ENCODE results near the gene ZNF14. TPM values are rescaled to one million over a fixed set of nuclear protein-coding genes. Genes with fewer than 3 reads are reported as not detected.
A peak's percentile ranks its signal among the peaks of the same experiment; 100 is the strongest.

The ZNF14 gene
- total and polyA plus RNA-seq, 12 donors: 1.8 to 6.6 (median 3.8) TPM

- Histone ChIP-seq H3K4me1 (peaks cover 5 to 28% (median 20%) of the 10 kb centered on the region in 9 donors), H3K27ac (peak overlapping the region in 1 of 10 donors; percentile 93), H3K36me3 (peaks cover 0 to 46% (median 19%) of the 10 kb centered on the region in 9 donors), H3K4me3 (no peak overlapping the region), H3K27me3 (no peaks in the 10 kb centered on the region), H3K9me3 (no peaks in the 10 kb centered on the region)
- no peak for TF ChIP-seq CTCF (IDR thresholded peaks at IDR 0.05)
- 83 to 87% methylated on average over 10 of the region's 10 CpGs for WGBS, 2 donors
- ATAC-seq: no peak
- intact Hi-C loops (cut with DNase I): loop anchor here in 2 of 10 donors (5.0 to 10.0 kb wide), 4 partner anchors 71 to 244 kb away; partner anchors contain the start of genes ZNF14 (in 1 of the 2), ZNF506 (in 1 of the 2) and ZNF93 (in 1 of the 2)
- no peak for DNase-seq
These were observed 71.7 kb downstream of the ZNF14 start for GRCh38 chr19:19661141-19661674.

Other genes starting within 250 kb of the ZNF14 start
- gene TSSK6, start 217.6 kb downstream of the ZNF14 start, total RNA-seq: 1 to 10 TPM in 1 of 10 donors, under 1 TPM in 8, not detected in 1; 0.23 to 1.2 (median 0.45) TPM
- under 1 TPM; 0.29 to 0.49 TPM for gene TSSK6, start 217.6 kb downstream of the ZNF14 start, polyA plus RNA-seq
- 1,000 to 10,000 TPM in 9 of 10 donors, 100 to 1,000 TPM in 1; 856 to 1,274 (median 1,129) TPM for gene NDUFA13, start 216.9 kb downstream of the ZNF14 start, total RNA-seq
- 1,000 to 10,000 TPM; 1,172 to 1,278 TPM for gene NDUFA13, start 216.9 kb downstream of the ZNF14 start, polyA plus RNA-seq
- 1 to 10 TPM; 2.1 to 4.1 (median 2.4) TPM for gene YJEFN3, start 204.2 kb downstream of the ZNF14 start, total RNA-seq
- 10 to 100 TPM in 1 of 2 donors, 1 to 10 TPM in 1; 4.0 to 13.1 TPM for gene YJEFN3, start 204.2 kb downstream of the ZNF14 start, polyA plus RNA-seq
- gene CILP2, start 194.8 kb downstream of the ZNF14 start, total RNA-seq: under 1 TPM in 8 of 10 donors, not detected in 2; 0.09 to 0.61 (median 0.23) TPM
- gene CILP2, start 194.8 kb downstream of the ZNF14 start, polyA plus RNA-seq: under 1 TPM; 0.07 to 0.23 TPM
- 1 to 10 TPM in 1 of 10 donors, under 1 TPM in 2, not detected in 7; 0.25 to 1.2 (median 0.36) TPM for gene PBX4, start 114.4 kb downstream of the ZNF14 start, total RNA-seq
- under 1 TPM; 0.06 to 0.51 TPM for gene PBX4, start 114.4 kb downstream of the ZNF14 start, polyA plus RNA-seq
- gene LPAR2, start 104.9 kb downstream of the ZNF14 start, total RNA-seq: 1 to 10 TPM in 3 of 10 donors, under 1 TPM in 6, not detected in 1; 0.25 to 1.9 (median 0.94) TPM
- 1 to 10 TPM in 1 of 2 donors, under 1 TPM in 1; 0.52 to 1.2 TPM for gene LPAR2, start 104.9 kb downstream of the ZNF14 start, polyA plus RNA-seq
- 10 to 100 TPM in 1 of 10 donors, 1 to 10 TPM in 9; 1.4 to 11.8 (median 2.4) TPM for gene GMIP, start 89.5 kb downstream of the ZNF14 start, total RNA-seq
- 1 to 10 TPM; 1.6 to 2.5 TPM for gene GMIP, start 89.5 kb downstream of the ZNF14 start, polyA plus RNA-seq
- gene ATP13A1, start 69.4 kb downstream of the ZNF14 start, total RNA-seq: 10 to 100 TPM; 12.3 to 28.2 (median 18.4) TPM
- 10 to 100 TPM; 23.2 to 34.5 TPM for gene ATP13A1, start 69.4 kb downstream of the ZNF14 start, polyA plus RNA-seq
- gene ZNF101, start 64.3 kb downstream of the ZNF14 start, total RNA-seq: 1 to 10 TPM; 2.5 to 5.7 (median 3.8) TPM
- gene ZNF101, start 64.3 kb downstream of the ZNF14 start, polyA plus RNA-seq: 1 to 10 TPM; 3.1 to 6.9 TPM
- 10 to 100 TPM; 11.1 to 17.0 (median 13.4) TPM for gene ZNF506, start 88.6 kb upstream of the ZNF14 start, total RNA-seq
- gene ZNF506, start 88.6 kb upstream of the ZNF14 start, polyA plus RNA-seq: 1 to 10 TPM; 3.3 to 8.6 TPM
- gene ZNF253, start 132.8 kb upstream of the ZNF14 start, total RNA-seq: 10 to 100 TPM in 5 of 10 donors, 1 to 10 TPM in 5; 4.8 to 13.0 (median 9.2) TPM
- gene ZNF253, start 132.8 kb upstream of the ZNF14 start, polyA plus RNA-seq: 1 to 10 TPM; 2.4 to 6.2 TPM
- gene ZNF93, start 167.8 kb upstream of the ZNF14 start, total RNA-seq: 1 to 10 TPM; 1.1 to 3.3 (median 1.9) TPM
- 1 to 10 TPM; 1.1 to 2.6 TPM for gene ZNF93, start 167.8 kb upstream of the ZNF14 start, polyA plus RNA-seq